Cortex of kidney (tissue), 1 donor: Measurements from ENCODE around the gene CD248.
"Not testable (repeated sequence)": the region's sequence is repeated elsewhere in the genome, so short reads cannot be mapped to it uniquely, and the experiment has no call there.

ENCODE experiments used
- DNase-seq: peaks from one replicate; lab custom pipeline; 2025; lab: John Stamatoyannopoulos, UW

Gene CD248

GRCh38 chr11:66328302-66329144 is 11.7 kb upstream of the CD248 start:
- no peak for DNase-seq

GRCh38 chr11:66328031-66328301 is 11.1 kb upstream of the CD248 start:
- DNase-seq = no peak

GRCh38 chr11:66327171-66328030 is 10.6 kb upstream of the CD248 start:
- no peak for DNase-seq

- DNase-seq = no peak
These were observed 9.6 kb upstream of the CD248 start for GRCh38 chr11:66326261-66327111.

- DNase-seq = no peak
These were observed 8.4 kb upstream of the CD248 start for GRCh38 chr11:66325263-66325671.

- DNase-seq = no peak
These were observed 7.8 kb upstream of the CD248 start for GRCh38 chr11:66324664-66325063.

- no peak for DNase-seq
These were observed 6.8 kb upstream of the CD248 start for GRCh38 chr11:66323684-66324083.

GRCh38 chr11:66322732-66323427 is 6.0 kb upstream of the CD248 start:
- no peak for DNase-seq

- DNase-seq = no peak
These were observed 4.8 kb upstream of the CD248 start for GRCh38 chr11:66321606-66322005.

GRCh38 chr11:66320748-66321147 is 3.9 kb upstream of the CD248 start:
- not testable (repeated sequence) for DNase-seq

- DNase-seq = not testable (repeated sequence)
These were observed 3.4 kb upstream of the CD248 start for GRCh38 chr11:66320289-66320688.

- DNase-seq = no peak
These were observed 1.7 kb upstream of the CD248 start for GRCh38 chr11:66318600-66318970.

GRCh38 chr11:66317723-66318599 is 1.1 kb upstream of the CD248 start:
- DNase-seq = no peak

- no peak for DNase-seq
These were observed 478 bp upstream of the CD248 start for GRCh38 chr11:66317322-66317722.

GRCh38 chr11:66315921-66316811 is 678 bp downstream of the CD248 start:
- no peak for DNase-seq

GRCh38 chr11:66315498-66315885 is 1.4 kb downstream of the CD248 start:
- DNase-seq = no peak

GRCh38 chr11:66314561-66315497 is 2.0 kb downstream of the CD248 start:
- DNase-seq = no peak

- no peak for DNase-seq
These were observed 2.7 kb downstream of the CD248 start for GRCh38 chr11:66314186-66314501.
